Brain microvascular endothelial cell (primary cell): ENCODE data around the gene ERV3-1.

Experiments
- DNase-seq: peaks from one replicate; pipeline ENCODE4 v3.0.0-alpha.2; 2020
- H3K27ac ChIP-seq: fragments of 250-450 bp; sonication (Bioruptor Pico); 2 replicates; pipeline ENCODE4 v1.5.1; 2020; ENCODE audit warnings: mild to moderate bottlenecking, moderate library complexity
- H3K27me3 ChIP-seq: fragments of 250-450 bp; sonication (Bioruptor Pico); replicated peaks from 2 replicates; pipeline ENCODE4 v1.5.1; 2020; ENCODE audit warnings: mild to moderate bottlenecking
- H3K36me3 ChIP-seq: fragments of 250-450 bp; sonication (Bioruptor Pico); replicated peaks from 2 replicates; pipeline ENCODE4 v1.5.1; 2020; ENCODE audit warnings: mild to moderate bottlenecking
- H3K4me3 ChIP-seq: 2 replicates; pipeline ENCODE4 v1.5.1; 2011; ENCODE audit warnings: low read depth, mild to moderate bottlenecking, control low read depth, low read length, moderate library complexity
- in situ Hi-C: cut with HindIII; loops from 2 replicates; pipeline ENCODE4 v1.10.0; 2017; ENCODE audit warnings: low sequenced_read_pairs, low pct_ligation_motif_present
- TF ChIP-seq, protein P1 (sequence below): IDR thresholded peaks from 2 replicates; pipeline ENCODE4 v1.5.1; 2011; ENCODE audit warnings: low read depth, mild to moderate bottlenecking, moderate library complexity, low read length, control low read depth, inconsistent platforms; ENCODE audit errors: missing control alignments

ERV3-1 gene

DNA sequence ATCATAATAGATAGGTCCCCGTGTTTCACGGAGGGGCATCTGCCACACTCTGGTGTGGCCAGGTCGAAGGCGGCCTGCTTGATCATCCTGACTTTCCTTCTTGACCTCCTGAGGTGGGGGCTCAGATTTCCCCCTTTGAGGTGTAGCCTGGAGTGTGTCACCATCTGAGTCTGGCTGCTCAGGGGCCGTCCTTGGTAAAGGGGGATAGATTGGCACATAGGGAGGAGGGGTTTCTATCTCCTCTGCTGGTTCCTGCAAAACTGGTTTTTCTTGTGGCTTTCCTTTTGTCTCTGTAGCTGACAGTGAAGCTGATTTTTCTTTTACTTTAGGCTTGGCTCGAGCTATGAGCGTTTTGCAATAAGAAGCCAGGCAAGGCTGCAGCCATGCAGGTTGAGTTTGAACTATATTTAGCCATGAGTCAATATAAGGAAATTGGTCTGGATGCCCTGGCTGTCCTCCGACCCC lies 8.5 kb downstream of the ERV3-1 start:
- TF ChIP-seq, protein P1, sequence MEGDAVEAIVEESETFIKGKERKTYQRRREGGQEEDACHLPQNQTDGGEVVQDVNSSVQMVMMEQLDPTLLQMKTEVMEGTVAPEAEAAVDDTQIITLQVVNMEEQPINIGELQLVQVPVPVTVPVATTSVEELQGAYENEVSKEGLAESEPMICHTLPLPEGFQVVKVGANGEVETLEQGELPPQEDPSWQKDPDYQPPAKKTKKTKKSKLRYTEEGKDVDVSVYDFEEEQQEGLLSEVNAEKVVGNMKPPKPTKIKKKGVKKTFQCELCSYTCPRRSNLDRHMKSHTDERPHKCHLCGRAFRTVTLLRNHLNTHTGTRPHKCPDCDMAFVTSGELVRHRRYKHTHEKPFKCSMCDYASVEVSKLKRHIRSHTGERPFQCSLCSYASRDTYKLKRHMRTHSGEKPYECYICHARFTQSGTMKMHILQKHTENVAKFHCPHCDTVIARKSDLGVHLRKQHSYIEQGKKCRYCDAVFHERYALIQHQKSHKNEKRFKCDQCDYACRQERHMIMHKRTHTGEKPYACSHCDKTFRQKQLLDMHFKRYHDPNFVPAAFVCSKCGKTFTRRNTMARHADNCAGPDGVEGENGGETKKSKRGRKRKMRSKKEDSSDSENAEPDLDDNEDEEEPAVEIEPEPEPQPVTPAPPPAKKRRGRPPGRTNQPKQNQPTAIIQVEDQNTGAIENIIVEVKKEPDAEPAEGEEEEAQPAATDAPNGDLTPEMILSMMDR, result no peak
- Histone ChIP-seq H3K27me3 (no peaks in the 10 kb centered on the region), H3K4me3 (no peak overlapping the region), H3K27ac (peak overlapping the region; percentile 97), H3K36me3 (peaks cover 25% of the 10 kb centered on the region)
- peak; percentile 78 for DNase-seq
- in situ Hi-C loops, result no loop called here

DNA sequence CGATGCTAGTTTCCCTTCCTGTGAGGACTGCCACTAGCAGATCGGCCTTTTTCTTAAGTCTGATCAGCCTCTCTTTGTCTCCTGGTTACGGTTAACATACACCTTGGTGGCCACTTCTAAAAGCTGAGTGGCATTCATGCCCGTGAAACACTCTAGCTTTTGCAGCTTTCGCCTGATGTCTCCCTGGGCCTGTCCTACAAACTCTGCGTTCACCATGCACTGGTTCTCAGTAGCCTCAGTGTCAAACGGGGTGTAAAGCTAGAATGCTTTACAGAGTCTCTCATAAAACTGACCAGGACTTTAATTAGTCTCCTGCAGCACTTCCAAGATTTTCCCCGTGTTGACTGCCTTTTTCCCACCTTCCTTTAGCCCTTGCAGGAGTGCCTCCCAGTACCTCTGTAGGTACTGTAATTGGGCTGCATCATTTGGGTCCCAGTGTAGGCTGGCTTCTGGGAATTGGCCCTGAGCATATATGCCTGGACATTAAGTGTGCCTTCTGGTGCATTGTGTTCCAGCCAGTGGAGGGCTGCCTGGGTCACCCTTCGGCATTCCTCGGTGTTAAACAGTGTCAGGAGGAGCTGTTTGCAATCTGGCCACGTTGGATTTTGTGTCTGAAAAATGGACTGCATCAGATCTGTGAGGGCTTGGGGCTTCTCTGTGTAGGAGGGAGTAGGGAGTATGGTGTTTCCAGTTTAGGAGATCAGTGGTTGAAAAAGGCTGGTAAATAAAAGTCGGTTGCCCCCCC lies 9.2 kb downstream of the ERV3-1 start:
- Histone ChIP-seq H3K36me3 (peaks cover 31% of the 10 kb centered on the region), H3K4me3 (no peak overlapping the region), H3K27me3 (no peaks in the 10 kb centered on the region), H3K27ac (peak overlapping the region; percentile 97)
- no peak for DNase-seq
- in situ Hi-C loops, result no loop called here
- TF ChIP-seq, protein P1, result no peak

DNA sequence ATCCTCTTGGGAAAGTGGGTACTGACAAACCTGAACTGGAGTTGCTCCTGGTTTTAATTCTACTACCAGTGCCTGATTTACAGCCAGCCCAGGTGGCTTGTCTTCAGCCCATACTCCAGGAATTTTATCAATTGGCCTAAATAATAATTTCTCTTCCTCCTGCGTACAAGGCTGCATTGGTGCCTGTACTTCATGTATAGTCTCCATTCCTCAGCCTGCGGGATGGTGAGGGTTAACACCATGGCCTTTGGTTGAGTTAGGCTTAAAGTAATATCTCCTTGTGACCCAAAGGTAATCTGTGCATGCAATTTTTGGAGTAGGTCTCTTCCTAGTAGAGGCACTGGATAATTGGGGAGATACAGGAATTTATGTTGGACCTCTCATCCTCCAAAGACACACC lies 10.2 kb downstream of the ERV3-1 start:
- no peak overlapping the region for H3K4me3 ChIP-seq
- H3K27ac ChIP-seq, result no peak overlapping the region
- TF ChIP-seq, protein P1, result no peak
- peaks cover 37% of the 10 kb centered on the region for H3K36me3 ChIP-seq
- no peaks in the 10 kb centered on the region for H3K27me3 ChIP-seq
- in situ Hi-C loops, result no loop called here
- DNase-seq, result no peak

DNA sequence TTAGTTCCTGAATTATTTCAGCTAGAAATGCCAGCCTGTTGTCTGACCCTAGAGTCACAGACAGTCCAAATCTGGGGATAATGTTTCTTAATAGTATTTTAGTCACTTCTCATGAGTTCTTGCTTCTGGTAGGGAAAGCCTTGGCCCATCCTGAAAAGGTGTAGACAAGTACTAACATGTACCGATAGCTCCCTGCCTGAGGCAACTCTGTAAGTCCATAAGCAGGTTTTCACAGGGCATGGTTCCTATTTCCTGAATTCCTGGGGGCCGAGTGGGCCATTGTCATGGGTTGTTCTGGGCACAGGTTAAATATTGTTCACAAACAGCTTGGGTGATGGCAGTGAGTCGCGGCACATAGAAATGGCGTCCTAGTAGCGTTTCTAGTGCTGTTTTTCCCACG lies 12.6 kb downstream of the ERV3-1 start:
- Histone ChIP-seq H3K36me3 (peaks cover 40% of the 10 kb centered on the region), H3K4me3 (no peak overlapping the region), H3K27me3 (no peaks in the 10 kb centered on the region), H3K27ac (no peak overlapping the region)
- in situ Hi-C loops, result no loop called here
- TF ChIP-seq, protein P1, result no peak
- DNase-seq, result no peak

DNA sequence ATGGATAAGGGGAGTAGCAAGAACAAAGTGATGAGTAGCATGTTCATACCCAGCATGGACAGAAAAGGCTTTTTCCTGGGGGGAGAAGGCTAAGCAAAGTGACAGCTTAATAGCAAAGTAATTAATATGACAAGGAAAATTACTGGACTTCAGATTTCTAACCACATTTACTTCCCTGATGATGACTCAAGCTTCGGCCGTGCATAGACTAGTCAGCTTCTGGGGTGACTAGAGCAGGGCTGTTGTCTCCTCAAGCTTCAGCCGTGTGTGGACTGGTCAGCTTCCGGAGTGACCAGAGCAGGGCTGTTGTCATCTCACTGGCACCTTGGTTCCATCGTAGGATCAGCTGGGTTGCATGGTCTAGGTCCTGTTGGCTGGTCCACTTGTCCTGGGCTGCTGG lies 13.5 kb downstream of the ERV3-1 start:
- Histone ChIP-seq H3K27ac (no peak overlapping the region), H3K36me3 (peaks cover 35% of the 10 kb centered on the region), H3K27me3 (no peaks in the 10 kb centered on the region), H3K4me3 (no peak overlapping the region)
- TF ChIP-seq, protein P1, result no peak
- no peak for DNase-seq
- in situ Hi-C loops, result no loop called here

DNA sequence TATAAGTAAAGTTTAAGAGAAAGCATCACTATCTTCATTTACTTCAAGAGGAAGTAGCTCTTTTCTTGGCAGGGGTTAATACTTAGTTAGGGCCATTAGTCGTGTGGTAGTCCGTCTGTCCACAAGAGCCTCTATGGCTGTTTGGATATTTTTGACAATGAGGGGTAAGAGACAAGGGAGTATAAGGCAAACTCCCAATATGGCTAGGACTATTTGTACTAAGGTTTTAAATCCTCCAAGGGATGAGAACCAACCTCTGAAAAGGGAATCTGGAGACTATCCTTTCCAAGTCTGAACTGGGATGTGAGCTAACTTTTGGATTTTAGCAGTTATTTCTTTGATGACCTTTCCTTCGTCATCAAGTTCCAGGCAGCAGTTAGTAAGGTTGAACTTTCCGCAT lies 15.6 kb downstream of the ERV3-1 start, which contains the start of gene ZNF117:
ZNF117 (minus strand) TSS at position 101 of the 400 bp plus-strand sequence.
- Histone ChIP-seq H3K27ac (no peak within 1 kb of the TSS), H3K36me3 (peaks cover 29% of the 10 kb centered on the region), H3K27me3 (no peaks in the 10 kb centered on the region), H3K4me3 (no peak within 1 kb of the TSS)
- no peak for DNase-seq
- TF ChIP-seq, protein P1, result no peak
- in situ Hi-C loops, result no loop called here
